Gastrocnemius medialis (tissue), 4 donors: ENCODE results near the gene PLXNB1.

Experiments
- POLR2A ChIP-seq, 2 donors: fragments of 450-650 bp; IDR thresholded peaks; one replicate each; pipeline ENCODE4 v1.6.1; 2017; ENCODE audit warnings: antibody characterized with exemption in 2 of 2, mild to moderate bottlenecking in 2 of 2, moderate library complexity in 2 of 2
- TF ChIP-seq, protein P1 (sequence below), 5 experiments: fragments of 450-650 bp in 3 of 5; fragments of 200-600 bp in 2 of 5; sonication (generic) in 2 of 5; IDR thresholded peaks in 4 of 5; conservative IDR thresholded peaks in 1 of 5; 1 replicate in 4 of 5; 2 replicates in 1 of 5; pipeline ENCODE4 v1.5.1; 2016 to 2019; ENCODE audit warnings: antibody characterized with exemption in 5 of 5, mild to moderate bottlenecking in 3 of 5, moderate library complexity in 3 of 5

DNA sequence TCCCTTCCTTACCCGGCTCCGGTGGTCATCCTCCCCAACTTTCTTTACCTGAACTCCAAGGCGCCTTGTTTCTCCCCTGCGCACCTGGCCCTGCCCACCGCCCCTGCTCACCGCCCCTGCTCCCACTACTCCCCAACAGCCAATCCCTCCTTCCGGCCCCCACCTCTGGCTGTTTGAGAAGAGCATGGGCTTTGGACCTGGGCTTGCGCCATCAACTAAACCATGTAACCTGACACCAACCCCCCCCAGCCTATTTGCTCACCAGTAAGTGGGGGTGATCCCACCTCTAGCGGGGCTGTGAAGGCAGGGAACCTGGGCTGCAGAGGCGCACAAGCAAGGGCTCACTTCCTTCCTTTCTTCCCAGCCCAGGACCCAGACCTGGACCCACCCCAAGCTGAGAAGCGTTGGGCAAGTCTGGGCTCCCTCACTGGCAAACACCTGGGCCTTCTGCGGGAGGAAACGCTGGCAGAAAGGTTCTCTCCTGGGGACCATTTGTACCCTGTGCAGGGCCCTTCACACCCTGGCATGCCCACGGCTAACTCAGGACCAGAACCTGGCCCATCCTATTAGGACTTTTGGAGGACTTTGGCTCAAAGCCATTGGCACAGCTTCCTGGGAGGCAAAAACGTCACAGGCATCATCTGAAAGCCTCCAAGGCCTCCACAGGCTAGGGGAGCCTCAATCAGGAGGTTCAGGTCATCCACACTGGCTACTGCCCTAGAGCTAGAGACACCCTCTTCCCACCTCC lies at the start of gene PLXNB1:
- TF ChIP-seq, protein P1, sequence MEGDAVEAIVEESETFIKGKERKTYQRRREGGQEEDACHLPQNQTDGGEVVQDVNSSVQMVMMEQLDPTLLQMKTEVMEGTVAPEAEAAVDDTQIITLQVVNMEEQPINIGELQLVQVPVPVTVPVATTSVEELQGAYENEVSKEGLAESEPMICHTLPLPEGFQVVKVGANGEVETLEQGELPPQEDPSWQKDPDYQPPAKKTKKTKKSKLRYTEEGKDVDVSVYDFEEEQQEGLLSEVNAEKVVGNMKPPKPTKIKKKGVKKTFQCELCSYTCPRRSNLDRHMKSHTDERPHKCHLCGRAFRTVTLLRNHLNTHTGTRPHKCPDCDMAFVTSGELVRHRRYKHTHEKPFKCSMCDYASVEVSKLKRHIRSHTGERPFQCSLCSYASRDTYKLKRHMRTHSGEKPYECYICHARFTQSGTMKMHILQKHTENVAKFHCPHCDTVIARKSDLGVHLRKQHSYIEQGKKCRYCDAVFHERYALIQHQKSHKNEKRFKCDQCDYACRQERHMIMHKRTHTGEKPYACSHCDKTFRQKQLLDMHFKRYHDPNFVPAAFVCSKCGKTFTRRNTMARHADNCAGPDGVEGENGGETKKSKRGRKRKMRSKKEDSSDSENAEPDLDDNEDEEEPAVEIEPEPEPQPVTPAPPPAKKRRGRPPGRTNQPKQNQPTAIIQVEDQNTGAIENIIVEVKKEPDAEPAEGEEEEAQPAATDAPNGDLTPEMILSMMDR (IDR thresholded peaks at IDR 0.05 in 4 of 5, conservative IDR thresholded peaks at IDR 0.05 in 1 of 5), result no peak
- TF ChIP-seq POLR2A (IDR thresholded peaks at IDR 0.05), result no peak
